NB4 (cell line): ENCODE measurements around the gene DNAJA3.

Source experiments
- CTCF ChIP-seq: IDR thresholded peaks from one replicate; pipeline ENCODE4 v1.5.1; 2012; ENCODE audit warnings: low read depth, low read length
- TF ChIP-seq, protein P1 (sequence below): IDR thresholded peaks from 2 replicates; pipeline ENCODE4 v1.6.1; 2011; ENCODE audit warnings: low read depth, low read length

DNA sequence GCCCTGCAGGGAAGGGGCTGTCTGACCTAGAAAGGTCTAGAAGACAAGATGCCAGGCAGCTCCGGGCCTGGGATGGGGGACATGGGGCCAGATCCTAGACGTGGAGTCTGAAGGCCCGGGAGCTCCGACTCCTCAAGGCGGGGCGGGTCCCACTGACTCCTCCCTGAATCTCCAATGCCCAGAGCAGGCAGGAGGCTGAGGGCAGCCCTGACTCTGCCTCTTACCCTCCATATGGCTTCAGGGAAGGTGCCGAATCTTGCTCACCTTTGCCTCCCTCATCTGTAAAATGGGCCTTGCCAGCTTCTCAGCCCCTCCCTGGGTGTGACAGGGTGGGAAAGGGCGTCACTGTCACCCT lies 39.2 kb upstream of the DNAJA3 start:
- no peak for TF ChIP-seq CTCF
- TF ChIP-seq, protein P1, sequence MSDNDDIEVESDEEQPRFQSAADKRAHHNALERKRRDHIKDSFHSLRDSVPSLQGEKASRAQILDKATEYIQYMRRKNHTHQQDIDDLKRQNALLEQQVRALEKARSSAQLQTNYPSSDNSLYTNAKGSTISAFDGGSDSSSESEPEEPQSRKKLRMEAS = no peak
